Stimulated activated CD4-positive, alpha-beta T cell treated with anti-CD3 and anti-CD28 coated beads, Interleukin-1b, Interleukin-23, amount 100 ng/mL, for 4 hours (primary cell): Measurements from ENCODE around the gene GLRA3.
"Not testable (repeated sequence)": the region's sequence is repeated elsewhere in the genome, so short reads cannot be mapped to it uniquely, and the experiment has no call there.

Experiments
- DNase-seq, 2 donors: peaks; one replicate each; pipeline ENCODE4 v3.0.0-alpha.2; 2020; ENCODE audit warnings: low read depth in 2 of 2

The GLRA3 gene

DNA sequence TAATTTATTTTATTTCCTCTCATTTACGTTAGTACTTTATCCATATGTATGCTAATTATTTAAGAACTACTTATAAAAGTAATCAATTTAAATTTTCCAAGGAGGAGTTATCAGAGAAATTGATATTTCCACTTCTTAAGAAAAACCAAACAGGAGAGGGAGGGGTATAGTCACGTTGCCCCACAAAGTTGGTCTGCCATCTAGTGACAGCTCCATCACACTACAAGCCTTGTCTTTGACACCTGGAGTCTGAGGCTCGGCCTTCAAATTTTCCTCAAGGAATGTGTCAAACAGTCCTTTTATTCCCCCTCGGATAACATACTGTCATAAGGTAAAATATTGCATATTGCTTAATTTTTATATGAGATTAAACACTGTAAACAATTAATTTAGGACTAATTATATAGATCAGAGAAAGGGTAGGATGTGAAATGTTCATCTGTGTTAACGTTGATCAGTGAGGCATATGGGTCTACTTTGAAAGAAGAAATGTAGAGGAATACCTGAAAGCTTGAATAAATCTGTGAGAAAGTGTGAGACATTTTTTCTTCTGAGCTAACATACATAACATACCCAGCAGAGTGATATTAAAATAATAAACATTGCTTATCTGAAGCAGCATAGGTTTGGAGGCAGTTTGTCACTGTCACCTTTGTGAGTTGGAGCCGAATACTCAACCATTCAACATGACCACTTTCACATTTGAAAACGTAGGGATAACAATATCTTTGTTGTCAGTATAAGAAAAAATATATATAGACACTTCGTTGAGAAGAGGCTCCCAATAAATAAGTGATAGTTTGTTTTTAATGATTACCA, 114.4 kb downstream of the GLRA3 start:
- DNase-seq: no peak

GRCh38 chr4:174713821-174714220, 115.2 kb downstream of the GLRA3 start:
- no peak for DNase-seq

GRCh38 chr4:174713181-174713580, 115.9 kb downstream of the GLRA3 start:
- no peak for DNase-seq

- DNase-seq: no peak
Measured at GRCh38 chr4:174709526-174709925, 119.5 kb downstream of the GLRA3 start.

DNA sequence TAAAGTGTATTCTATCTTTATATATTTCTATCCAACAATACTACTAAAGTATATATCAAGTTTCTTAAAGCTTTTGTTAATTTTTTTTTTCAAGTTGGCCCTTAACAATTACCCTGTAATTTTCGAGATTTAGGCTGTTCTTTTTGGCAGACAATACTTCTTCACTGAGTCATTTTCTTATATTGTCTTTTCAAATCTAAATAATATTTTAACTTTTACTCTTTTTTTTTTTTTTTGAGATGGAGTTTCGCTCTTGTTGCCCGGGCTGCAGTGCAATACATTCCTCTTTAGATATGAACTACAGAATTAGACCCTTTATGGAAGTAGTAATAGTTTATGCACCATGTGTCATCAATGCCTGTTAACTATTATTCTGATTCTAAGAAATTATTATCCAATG, 120.7 kb downstream of the GLRA3 start:
- no peak for DNase-seq

DNA sequence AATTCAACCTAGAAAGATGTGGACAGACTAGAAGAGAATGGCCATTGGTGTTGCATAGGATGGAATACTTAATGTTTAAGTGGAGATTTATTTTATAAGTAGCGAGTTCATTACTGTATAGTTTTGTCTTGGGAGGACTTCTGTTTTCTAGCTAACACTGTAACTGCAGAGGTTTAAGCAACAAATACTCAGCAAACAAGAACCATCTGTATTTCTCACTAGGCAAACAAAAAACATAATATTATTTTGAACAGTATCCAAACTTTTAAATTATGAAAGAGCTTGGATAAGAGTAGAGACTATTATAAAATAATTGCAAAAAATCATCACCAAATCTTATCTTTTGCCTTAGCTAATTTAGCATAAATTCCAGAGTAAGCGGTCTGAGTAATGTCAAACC, 121.1 kb downstream of the GLRA3 start:
- no peak for DNase-seq

DNA sequence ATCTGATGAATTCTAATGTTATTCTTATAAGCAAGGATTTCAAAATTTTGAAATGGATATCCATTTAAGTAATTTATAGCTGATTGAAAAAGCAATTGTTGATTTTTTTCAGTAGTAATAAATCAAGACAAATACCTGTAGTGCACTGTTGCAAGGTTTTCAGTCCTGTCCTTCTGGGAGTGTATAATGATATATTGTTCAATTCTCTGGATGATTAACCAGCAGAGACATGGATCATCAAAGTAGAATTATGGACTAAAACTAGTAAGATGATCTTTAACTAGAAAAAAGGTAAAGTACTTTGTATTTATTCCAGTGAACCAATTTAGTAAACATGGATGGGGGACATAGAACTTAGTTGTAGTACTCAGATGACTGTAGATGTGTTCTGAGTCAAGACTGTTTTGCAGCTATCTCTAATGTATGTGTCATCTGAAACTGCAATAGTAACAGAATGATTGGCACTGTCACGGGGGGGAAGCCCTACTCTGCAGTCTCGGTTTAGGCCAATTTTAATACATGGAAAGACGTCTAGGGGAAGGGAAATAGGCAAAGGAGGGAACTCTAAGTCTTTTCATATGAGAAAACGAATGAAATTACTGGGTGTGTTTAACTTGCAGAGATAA, 121.9 kb downstream of the GLRA3 start:
- DNase-seq: no peak

DNA sequence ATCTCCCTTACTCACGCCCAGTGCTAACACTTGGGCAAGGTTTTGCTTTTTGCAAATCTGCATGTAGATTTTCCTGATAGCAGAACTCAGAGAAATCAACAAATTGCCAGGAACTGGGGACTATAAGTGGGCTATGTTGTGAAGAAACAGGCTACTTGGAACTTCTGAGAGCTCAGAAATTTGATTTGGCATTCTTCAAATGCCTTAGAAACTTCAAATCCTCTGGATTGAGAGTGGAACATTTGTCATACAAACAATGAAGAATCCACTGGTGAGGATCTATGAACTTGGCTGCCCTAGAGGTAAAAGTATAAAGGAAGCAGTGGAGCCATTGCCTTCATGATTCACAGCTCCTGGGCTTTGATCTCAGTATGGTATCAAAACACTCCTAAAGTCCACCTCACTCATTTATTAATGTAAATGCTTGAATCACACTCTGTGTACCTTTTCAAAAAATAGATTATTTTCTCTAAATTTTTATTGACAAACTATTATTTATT, 126.0 kb downstream of the GLRA3 start:
- DNase-seq: no peak

DNA sequence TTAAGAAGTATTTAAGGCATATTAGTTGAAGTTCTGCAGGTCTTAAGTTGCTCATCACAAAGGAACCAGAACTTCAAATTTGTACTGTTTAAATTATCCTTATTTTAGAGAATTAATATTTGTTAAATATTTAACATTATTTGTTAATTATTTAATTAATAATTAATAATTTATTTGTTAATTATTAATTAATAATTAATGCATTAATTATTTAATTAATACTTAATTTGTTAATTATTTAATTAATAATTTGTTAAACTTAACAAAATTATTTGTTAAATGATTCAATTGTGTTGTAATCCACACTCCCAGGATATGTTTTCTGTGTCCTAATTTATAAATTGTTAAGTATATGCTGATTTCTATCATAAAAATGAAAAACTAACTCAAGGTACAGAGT, 129.4 kb downstream of the GLRA3 start:
- no peak for DNase-seq

DNA sequence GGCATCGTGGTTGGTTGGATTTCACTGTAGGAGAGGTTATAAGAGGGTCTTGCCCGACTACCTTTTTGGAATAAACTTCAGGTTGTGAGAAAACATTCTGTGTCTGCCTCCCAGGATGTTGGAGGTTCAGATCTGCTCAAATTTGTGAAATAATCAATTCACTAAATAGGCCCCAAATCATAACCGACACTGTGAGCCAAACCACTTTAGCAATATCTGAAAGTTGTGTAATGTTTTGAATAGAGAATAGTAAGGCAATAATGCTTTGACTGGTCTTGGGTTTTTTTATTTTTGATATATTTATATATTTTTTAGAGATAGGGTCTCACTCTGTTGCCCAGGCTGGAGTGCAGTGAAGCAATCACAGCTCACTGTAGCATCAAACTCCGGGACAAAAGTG, 131.2 kb downstream of the GLRA3 start:
- no peak for DNase-seq

DNA sequence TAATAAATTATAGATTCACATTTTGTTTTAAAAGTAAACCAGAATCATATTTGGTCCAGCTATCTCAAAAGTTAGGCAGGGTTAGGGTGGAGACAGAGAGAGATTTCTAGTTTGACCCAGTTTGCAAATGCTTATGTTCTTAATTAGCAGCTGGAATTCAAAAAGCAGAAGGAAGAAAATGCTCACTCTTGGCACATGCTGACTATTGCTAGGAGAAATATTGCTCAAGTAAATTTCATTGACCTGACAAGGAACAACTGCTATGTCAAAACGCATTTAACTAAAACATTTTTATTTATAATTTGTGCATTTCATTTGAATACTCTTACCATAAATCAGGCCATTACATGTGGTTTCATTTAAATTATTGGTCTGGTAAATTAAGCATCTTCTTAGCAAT, 131.8 kb downstream of the GLRA3 start:
- no peak for DNase-seq

DNA sequence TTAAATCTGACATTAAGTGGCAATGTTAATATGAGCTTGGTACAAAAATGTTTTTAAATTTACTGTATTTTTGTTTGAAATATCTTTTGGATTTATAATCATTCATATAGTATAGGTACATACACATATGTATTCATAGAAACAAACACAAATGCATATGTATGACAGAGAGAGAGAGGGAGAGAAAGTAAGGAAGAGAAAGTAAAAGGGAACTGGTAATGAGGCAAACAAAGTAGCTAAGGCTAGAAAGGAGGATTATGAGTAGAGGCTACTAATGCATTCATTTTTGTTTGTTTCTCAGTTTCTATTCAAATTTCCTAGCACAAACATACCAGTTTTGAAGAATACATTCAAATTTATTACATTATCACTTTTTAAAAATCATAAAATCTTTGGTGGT, 132.4 kb downstream of the GLRA3 start:
- DNase-seq: no peak

- DNase-seq: not testable (repeated sequence)
Measured at GRCh38 chr4:174691876-174692275, 137.2 kb downstream of the GLRA3 start.

GRCh38 chr4:174690665-174691064, 138.4 kb downstream of the GLRA3 start:
- no peak for DNase-seq

- DNase-seq: no peak
Measured at GRCh38 chr4:174689618-174690017, 139.4 kb downstream of the GLRA3 start.

GRCh38 chr4:174686826-174687225, 142.2 kb downstream of the GLRA3 start:
- no peak for DNase-seq

- no peak for DNase-seq
Measured at GRCh38 chr4:174681723-174682300, 147.2 kb downstream of the GLRA3 start.

DNA sequence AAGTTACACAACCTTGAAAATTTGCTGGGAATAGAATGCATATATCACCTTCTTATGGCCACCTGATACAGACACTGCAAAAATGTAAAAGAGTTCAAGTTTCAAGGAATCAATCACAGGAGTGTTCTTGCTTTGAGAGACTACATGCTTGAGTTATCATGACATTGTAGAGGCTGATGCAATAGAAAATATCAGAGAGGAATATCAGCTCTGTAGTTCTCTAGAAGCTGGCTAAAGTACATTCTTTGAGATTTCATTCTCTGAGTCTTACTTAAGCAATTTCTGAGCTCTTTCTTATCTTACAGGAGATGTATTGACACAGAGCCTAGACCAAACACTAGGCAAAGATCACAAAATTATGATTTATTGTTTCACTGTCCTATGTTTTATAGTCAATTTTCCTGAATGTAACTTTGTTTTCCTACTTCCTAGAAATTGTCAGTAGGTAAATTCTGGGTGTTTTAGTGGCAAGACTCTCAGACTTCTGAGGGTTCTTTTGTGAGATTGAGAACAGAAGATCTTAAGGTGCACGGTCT, 154.7 kb downstream of the GLRA3 start:
- DNase-seq: no peak

DNA sequence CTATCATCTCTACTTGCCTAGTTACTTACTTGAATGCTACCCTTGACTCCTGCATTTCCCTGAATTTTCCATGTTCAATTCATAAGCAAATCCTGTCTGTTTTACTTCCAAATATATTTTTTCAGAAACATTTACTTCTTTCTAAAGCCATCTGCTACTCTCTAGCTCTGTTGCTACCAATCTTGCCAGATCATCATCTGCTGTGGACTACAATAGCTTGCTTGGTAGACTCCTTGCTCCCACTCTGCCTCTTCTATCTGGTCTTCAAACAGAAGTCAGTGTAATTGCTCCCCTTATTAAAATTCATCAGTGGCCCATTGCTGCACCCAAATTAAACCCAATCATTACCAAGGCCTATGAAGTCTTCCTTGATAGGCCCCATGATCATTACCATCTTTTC, 155.2 kb downstream of the GLRA3 start:
- no peak for DNase-seq

- DNase-seq: no peak
Measured at GRCh38 chr4:174672276-174672675, 156.8 kb downstream of the GLRA3 start.

- no peak for DNase-seq
Measured at GRCh38 chr4:174669270-174669669, 159.8 kb downstream of the GLRA3 start.

DNA sequence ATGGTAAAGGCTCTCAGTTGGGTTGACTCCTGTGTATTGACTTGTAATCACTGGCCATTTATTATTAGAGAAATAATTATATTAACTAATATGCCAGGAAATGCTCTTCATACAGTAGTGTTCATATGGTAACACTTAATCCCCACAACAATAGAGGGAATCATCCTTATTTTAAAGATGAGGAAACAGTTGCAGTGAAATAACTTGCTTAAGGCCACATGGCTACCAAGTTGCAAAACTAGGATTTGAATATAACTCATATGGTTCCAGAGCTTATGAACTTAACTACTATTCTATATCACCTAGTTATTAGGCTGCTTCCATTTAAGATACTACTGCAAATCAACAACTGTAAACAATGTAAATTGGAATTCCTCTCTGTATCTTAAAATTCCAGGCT, 163.2 kb downstream of the GLRA3 start:
- DNase-seq: no peak

DNA sequence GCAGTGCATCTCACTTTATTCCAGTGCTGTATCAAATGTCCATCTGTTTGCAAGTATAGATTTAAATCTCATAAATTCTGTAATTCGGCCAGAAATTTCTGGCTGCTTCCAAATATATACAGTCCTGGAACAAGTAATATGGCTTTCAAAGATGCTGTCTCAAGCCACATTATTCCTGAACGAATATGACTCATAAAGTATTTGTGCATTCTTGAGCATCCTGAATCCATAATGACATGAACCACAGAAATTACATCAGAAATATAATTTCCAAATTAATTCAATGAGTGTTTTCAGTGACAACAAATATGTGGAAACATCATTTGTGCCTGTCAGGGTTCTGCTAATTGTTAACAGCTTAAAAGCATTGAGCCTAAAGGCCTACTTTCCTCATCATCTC, 165.8 kb downstream of the GLRA3 start:
- no peak for DNase-seq
